ENCODE results near the gene NMBR.
"Not testable (repeated sequence)": the region's sequence is repeated elsewhere in the genome, so short reads cannot be mapped to it uniquely, and the experiment has no call there.

The NMBR gene

GRCh38 chr6:142118925-142119324 lies 28.0 kb downstream of the NMBR start:
- H3K27me3 ChIP-seq (replicated peaks; ENCODE audit: control insufficient read depth, insufficient read depth, low read length, poor library complexity, severe bottlenecking) = no peaks in the 10 kb centered on the region
- no peak overlapping the region for H3K27ac ChIP-seq (ENCODE audit: insufficient read depth, low read length, poor library complexity, severe bottlenecking)
- no peaks in the 10 kb centered on the region for H3K9me3 ChIP-seq (ENCODE audit: control insufficient read depth, low read length)
- H3K4me1 ChIP-seq (ENCODE audit: control insufficient read depth, insufficient read depth, low read length, poor library complexity, severe bottlenecking) = no peaks in the 10 kb centered on the region
- H3K36me3 ChIP-seq (ENCODE audit: control insufficient read depth, insufficient read depth, low read length) = no peaks in the 10 kb centered on the region
- no peak overlapping the region for H3K4me3 ChIP-seq (ENCODE audit: insufficient read depth, low read depth, low read length, poor library complexity, severe bottlenecking)
- no peak for DNase-seq

- Histone ChIP-seq H3K9me3 (ENCODE audit: control insufficient read depth, low read length) (no peaks in the 10 kb centered on the region), H3K27ac (ENCODE audit: insufficient read depth, low read length, poor library complexity, severe bottlenecking) (no peak overlapping the region), H3K27me3 (replicated peaks; ENCODE audit: control insufficient read depth, insufficient read depth, low read length, poor library complexity, severe bottlenecking) (no peaks in the 10 kb centered on the region), H3K36me3 (ENCODE audit: control insufficient read depth, insufficient read depth, low read length) (no peaks in the 10 kb centered on the region), H3K4me3 (ENCODE audit: insufficient read depth, low read depth, low read length, poor library complexity, severe bottlenecking) (no peak overlapping the region), H3K4me1 (ENCODE audit: control insufficient read depth, insufficient read depth, low read length, poor library complexity, severe bottlenecking) (no peaks in the 10 kb centered on the region)
- DNase-seq = no peak
Observed at GRCh38 chr6:142118328-142118727, 28.6 kb downstream of the NMBR start.

GRCh38 chr6:142117366-142117765 lies 29.6 kb downstream of the NMBR start:
- DNase-seq = no peak
- Histone ChIP-seq H3K36me3 (ENCODE audit: control insufficient read depth, insufficient read depth, low read length) (no peaks in the 10 kb centered on the region), H3K27me3 (replicated peaks; ENCODE audit: control insufficient read depth, insufficient read depth, low read length, poor library complexity, severe bottlenecking) (no peaks in the 10 kb centered on the region), H3K4me1 (ENCODE audit: control insufficient read depth, insufficient read depth, low read length, poor library complexity, severe bottlenecking) (no peaks in the 10 kb centered on the region), H3K27ac (ENCODE audit: insufficient read depth, low read length, poor library complexity, severe bottlenecking) (no peak overlapping the region), H3K4me3 (ENCODE audit: insufficient read depth, low read depth, low read length, poor library complexity, severe bottlenecking) (no peak overlapping the region), H3K9me3 (ENCODE audit: control insufficient read depth, low read length) (no peaks in the 10 kb centered on the region)

- no peak overlapping the region for H3K4me3 ChIP-seq (ENCODE audit: insufficient read depth, low read depth, low read length, poor library complexity, severe bottlenecking)
- H3K27ac ChIP-seq (ENCODE audit: insufficient read depth, low read length, poor library complexity, severe bottlenecking) = no peak overlapping the region
- H3K9me3 ChIP-seq (ENCODE audit: control insufficient read depth, low read length) = no peaks in the 10 kb centered on the region
Observed at GRCh38 chr6:142112451-142113061, 34.4 kb downstream of the NMBR start.

GRCh38 chr6:142110820-142111219 lies 36.1 kb downstream of the NMBR start:
- H3K9me3 ChIP-seq (ENCODE audit: control insufficient read depth, low read length); H3K36me3 ChIP-seq (ENCODE audit: control insufficient read depth, insufficient read depth, low read length): not testable (repeated sequence)

More at GRCh38 chr6:142112451-142113061, 34.4 kb downstream of the NMBR start:
- H3K36me3 ChIP-seq (ENCODE audit: control insufficient read depth, insufficient read depth, low read length) = no peaks in the 10 kb centered on the region
- H3K27me3 ChIP-seq (replicated peaks; ENCODE audit: control insufficient read depth, insufficient read depth, low read length, poor library complexity, severe bottlenecking) = no peaks in the 10 kb centered on the region
- DNase-seq = peak; percentile 27 to 51 (median 31)
- H3K4me1 ChIP-seq (ENCODE audit: control insufficient read depth, insufficient read depth, low read length, poor library complexity, severe bottlenecking) = no peaks in the 10 kb centered on the region

GRCh38 chr6:142104820-142105219 lies 42.1 kb downstream of the NMBR start:
- H3K4me1 ChIP-seq (ENCODE audit: control insufficient read depth, insufficient read depth, low read length, poor library complexity, severe bottlenecking); H3K27ac ChIP-seq (ENCODE audit: insufficient read depth, low read length, poor library complexity, severe bottlenecking); DNase-seq; H3K4me3 ChIP-seq (ENCODE audit: insufficient read depth, low read depth, low read length, poor library complexity, severe bottlenecking); H3K9me3 ChIP-seq (ENCODE audit: control insufficient read depth, low read length); H3K36me3 ChIP-seq (ENCODE audit: control insufficient read depth, insufficient read depth, low read length); H3K27me3 ChIP-seq (replicated peaks; ENCODE audit: control insufficient read depth, insufficient read depth, low read length, poor library complexity, severe bottlenecking): not testable (repeated sequence)

More at GRCh38 chr6:142110820-142111219, 36.1 kb downstream of the NMBR start:
- not testable (repeated sequence) for H3K4me3 ChIP-seq (ENCODE audit: insufficient read depth, low read depth, low read length, poor library complexity, severe bottlenecking); H3K27me3 ChIP-seq (replicated peaks; ENCODE audit: control insufficient read depth, insufficient read depth, low read length, poor library complexity, severe bottlenecking); DNase-seq; H3K27ac ChIP-seq (ENCODE audit: insufficient read depth, low read length, poor library complexity, severe bottlenecking); H3K4me1 ChIP-seq (ENCODE audit: control insufficient read depth, insufficient read depth, low read length, poor library complexity, severe bottlenecking)

GRCh38 chr6:142088858-142089216 lies 58.1 kb downstream of the NMBR start:
- Histone ChIP-seq H3K27ac (ENCODE audit: insufficient read depth, low read length, poor library complexity, severe bottlenecking) (no peak overlapping the region), H3K36me3 (ENCODE audit: control insufficient read depth, insufficient read depth, low read length) (no peaks in the 10 kb centered on the region), H3K4me1 (ENCODE audit: control insufficient read depth, insufficient read depth, low read length, poor library complexity, severe bottlenecking) (peaks cover 6% of the 10 kb centered on the region), H3K4me3 (ENCODE audit: insufficient read depth, low read depth, low read length, poor library complexity, severe bottlenecking) (no peak overlapping the region), H3K27me3 (replicated peaks; ENCODE audit: control insufficient read depth, insufficient read depth, low read length, poor library complexity, severe bottlenecking) (no peaks in the 10 kb centered on the region), H3K9me3 (ENCODE audit: control insufficient read depth, low read length) (no peaks in the 10 kb centered on the region)
- no peak for DNase-seq

GRCh38 chr6:142087950-142088857 lies 58.7 kb downstream of the NMBR start:
- Histone ChIP-seq H3K9me3 (ENCODE audit: control insufficient read depth, low read length) (no peaks in the 10 kb centered on the region), H3K27me3 (replicated peaks; ENCODE audit: control insufficient read depth, insufficient read depth, low read length, poor library complexity, severe bottlenecking) (no peaks in the 10 kb centered on the region), H3K27ac (ENCODE audit: insufficient read depth, low read length, poor library complexity, severe bottlenecking) (no peak overlapping the region), H3K36me3 (ENCODE audit: control insufficient read depth, insufficient read depth, low read length) (no peaks in the 10 kb centered on the region), H3K4me1 (ENCODE audit: control insufficient read depth, insufficient read depth, low read length, poor library complexity, severe bottlenecking) (peaks cover 6% of the 10 kb centered on the region), H3K4me3 (ENCODE audit: insufficient read depth, low read depth, low read length, poor library complexity, severe bottlenecking) (no peak overlapping the region)
- no peak for DNase-seq

- DNase-seq = no peak
- no peak overlapping the region for H3K4me3 ChIP-seq (ENCODE audit: insufficient read depth, low read depth, low read length, poor library complexity, severe bottlenecking)
- no peaks in the 10 kb centered on the region for H3K9me3 ChIP-seq (ENCODE audit: control insufficient read depth, low read length)
- no peaks in the 10 kb centered on the region for H3K4me1 ChIP-seq (ENCODE audit: control insufficient read depth, insufficient read depth, low read length, poor library complexity, severe bottlenecking)
- no peaks in the 10 kb centered on the region for H3K36me3 ChIP-seq (ENCODE audit: control insufficient read depth, insufficient read depth, low read length)
- no peak overlapping the region for H3K27ac ChIP-seq (ENCODE audit: insufficient read depth, low read length, poor library complexity, severe bottlenecking)
- no peaks in the 10 kb centered on the region for H3K27me3 ChIP-seq (replicated peaks; ENCODE audit: control insufficient read depth, insufficient read depth, low read length, poor library complexity, severe bottlenecking)
Observed at GRCh38 chr6:142079130-142079529, 67.8 kb downstream of the NMBR start.

- no peak overlapping the region for H3K4me3 ChIP-seq (ENCODE audit: insufficient read depth, low read depth, low read length, poor library complexity, severe bottlenecking)
- no peaks in the 10 kb centered on the region for H3K4me1 ChIP-seq (ENCODE audit: control insufficient read depth, insufficient read depth, low read length, poor library complexity, severe bottlenecking)
- no peaks in the 10 kb centered on the region for H3K36me3 ChIP-seq (ENCODE audit: control insufficient read depth, insufficient read depth, low read length)
- no peak for DNase-seq
- H3K27ac ChIP-seq (ENCODE audit: insufficient read depth, low read length, poor library complexity, severe bottlenecking) = no peak overlapping the region
- no peaks in the 10 kb centered on the region for H3K27me3 ChIP-seq (replicated peaks; ENCODE audit: control insufficient read depth, insufficient read depth, low read length, poor library complexity, severe bottlenecking)
- no peaks in the 10 kb centered on the region for H3K9me3 ChIP-seq (ENCODE audit: control insufficient read depth, low read length)
Observed at GRCh38 chr6:142075516-142076101, 71.3 kb downstream of the NMBR start.

All from effector memory CD4-positive, alpha-beta T cell (primary cell).